ENCODE results near the gene MCM3.

DNA sequence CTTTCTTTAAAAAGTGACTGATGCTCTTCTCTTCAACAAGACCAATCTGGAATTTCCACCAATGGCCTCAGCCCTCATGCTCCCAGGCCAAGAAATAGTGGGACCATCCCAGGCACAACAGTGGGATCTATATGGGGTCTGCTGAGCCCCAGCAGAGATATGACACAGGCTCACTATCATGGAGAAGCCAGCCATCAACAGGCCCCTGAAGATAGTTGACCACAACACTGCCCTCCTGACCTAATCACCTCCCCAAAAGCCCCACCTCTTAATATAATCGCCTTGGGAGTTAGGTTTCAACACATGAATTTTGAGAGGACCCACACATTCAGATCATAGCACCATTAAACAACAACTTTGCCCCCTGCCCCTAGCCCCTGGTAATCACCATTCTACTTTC is 16.8 kb upstream of the MCM3 start:
- no peak for TF ChIP-seq CREB1 (IDR thresholded peaks at IDR 0.05; ENCODE audit: low read depth)
- TF ChIP-seq, protein P1, sequence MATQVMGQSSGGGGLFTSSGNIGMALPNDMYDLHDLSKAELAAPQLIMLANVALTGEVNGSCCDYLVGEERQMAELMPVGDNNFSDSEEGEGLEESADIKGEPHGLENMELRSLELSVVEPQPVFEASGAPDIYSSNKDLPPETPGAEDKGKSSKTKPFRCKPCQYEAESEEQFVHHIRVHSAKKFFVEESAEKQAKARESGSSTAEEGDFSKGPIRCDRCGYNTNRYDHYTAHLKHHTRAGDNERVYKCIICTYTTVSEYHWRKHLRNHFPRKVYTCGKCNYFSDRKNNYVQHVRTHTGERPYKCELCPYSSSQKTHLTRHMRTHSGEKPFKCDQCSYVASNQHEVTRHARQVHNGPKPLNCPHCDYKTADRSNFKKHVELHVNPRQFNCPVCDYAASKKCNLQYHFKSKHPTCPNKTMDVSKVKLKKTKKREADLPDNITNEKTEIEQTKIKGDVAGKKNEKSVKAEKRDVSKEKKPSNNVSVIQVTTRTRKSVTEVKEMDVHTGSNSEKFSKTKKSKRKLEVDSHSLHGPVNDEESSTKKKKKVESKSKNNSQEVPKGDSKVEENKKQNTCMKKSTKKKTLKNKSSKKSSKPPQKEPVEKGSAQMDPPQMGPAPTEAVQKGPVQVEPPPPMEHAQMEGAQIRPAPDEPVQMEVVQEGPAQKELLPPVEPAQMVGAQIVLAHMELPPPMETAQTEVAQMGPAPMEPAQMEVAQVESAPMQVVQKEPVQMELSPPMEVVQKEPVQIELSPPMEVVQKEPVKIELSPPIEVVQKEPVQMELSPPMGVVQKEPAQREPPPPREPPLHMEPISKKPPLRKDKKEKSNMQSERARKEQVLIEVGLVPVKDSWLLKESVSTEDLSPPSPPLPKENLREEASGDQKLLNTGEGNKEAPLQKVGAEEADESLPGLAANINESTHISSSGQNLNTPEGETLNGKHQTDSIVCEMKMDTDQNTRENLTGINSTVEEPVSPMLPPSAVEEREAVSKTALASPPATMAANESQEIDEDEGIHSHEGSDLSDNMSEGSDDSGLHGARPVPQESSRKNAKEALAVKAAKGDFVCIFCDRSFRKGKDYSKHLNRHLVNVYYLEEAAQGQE (IDR thresholded peaks at IDR 0.05; ENCODE audit: low read depth) = no peak
- TF ChIP-seq TAF1 (IDR thresholded peaks at IDR 0.05; ENCODE audit: low read depth) = no peak
- no peak for TF ChIP-seq EGR1 (IDR thresholded peaks at IDR 0.05)
- TF ChIP-seq TCF12 (IDR thresholded peaks at IDR 0.05; ENCODE audit: low read depth) = no peak
- no peak for TF ChIP-seq EP300 (IDR thresholded peaks at IDR 0.05; ENCODE audit: borderline replicate concordance)
- TF ChIP-seq TEAD4 (IDR thresholded peaks at IDR 0.05) = no peak
- TF ChIP-seq, protein P2, sequence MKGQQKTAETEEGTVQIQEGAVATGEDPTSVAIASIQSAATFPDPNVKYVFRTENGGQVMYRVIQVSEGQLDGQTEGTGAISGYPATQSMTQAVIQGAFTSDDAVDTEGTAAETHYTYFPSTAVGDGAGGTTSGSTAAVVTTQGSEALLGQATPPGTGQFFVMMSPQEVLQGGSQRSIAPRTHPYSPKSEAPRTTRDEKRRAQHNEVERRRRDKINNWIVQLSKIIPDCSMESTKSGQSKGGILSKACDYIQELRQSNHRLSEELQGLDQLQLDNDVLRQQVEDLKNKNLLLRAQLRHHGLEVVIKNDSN (IDR thresholded peaks at IDR 0.05) = no peak
- TF ChIP-seq FOXM1 (IDR thresholded peaks at IDR 0.05; ENCODE audit: borderline replicate concordance, low read depth) = no peak
- TF ChIP-seq, protein P3, sequence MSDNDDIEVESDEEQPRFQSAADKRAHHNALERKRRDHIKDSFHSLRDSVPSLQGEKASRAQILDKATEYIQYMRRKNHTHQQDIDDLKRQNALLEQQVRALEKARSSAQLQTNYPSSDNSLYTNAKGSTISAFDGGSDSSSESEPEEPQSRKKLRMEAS (IDR thresholded peaks at IDR 0.05) = no peak
- no peak for TF ChIP-seq YY1 (IDR thresholded peaks at IDR 0.05; ENCODE audit: low read depth)
- TF ChIP-seq NFIC (IDR thresholded peaks at IDR 0.05) = no peak

Data from Ishikawa (cell line).